Stimulated activated CD8-positive, alpha-beta memory T cell treated with anti-CD3 and anti-CD28 coated beads, Interleukin-15, amount 100 ng/mL, for 4 hours (primary cell): Measurements from ENCODE around the gene ZNF396.

Source experiments
- DNase-seq, 2 donors: peaks; one replicate each; pipeline ENCODE4 v3.0.0-alpha.2; 2020; ENCODE audit warnings: low read depth in 2 of 2

ZNF396 gene

GRCh38 chr18:35335866-35336265 is 41.3 kb downstream of the ZNF396 start:
- no peak for DNase-seq

GRCh38 chr18:35334821-35335220 is 42.3 kb downstream of the ZNF396 start:
- DNase-seq: no peak

GRCh38 chr18:35334212-35334611 is 42.9 kb downstream of the ZNF396 start:
- DNase-seq: no peak

- no peak for DNase-seq
Measured at GRCh38 chr18:35331367-35332087, 45.6 kb downstream of the ZNF396 start.

- no peak for DNase-seq
Measured at GRCh38 chr18:35328868-35329267, 48.3 kb downstream of the ZNF396 start.

- no peak for DNase-seq
Measured at GRCh38 chr18:35326695-35327387, 50.3 kb downstream of the ZNF396 start.

- DNase-seq: no peak
Measured at GRCh38 chr18:35324926-35325655, 52.0 kb downstream of the ZNF396 start.

- no peak for DNase-seq
Measured at GRCh38 chr18:35322486-35323458, 54.4 kb downstream of the ZNF396 start.
